C4-2B (cell line): ENCODE data around the gene SRPK1.

Source experiments
- H3K27ac ChIP-seq: fragments of 450-650 bp; 2 replicates; pipeline ENCODE4 v1.5.1; 2017
- CTCF ChIP-seq: fragments of 450-650 bp; conservative IDR thresholded peaks from 2 replicates; pipeline ENCODE4 v1.5.1; 2017; ENCODE audit warnings: mild to moderate bottlenecking
- ZFX ChIP-seq: fragments of 450-650 bp; IDR thresholded peaks from 2 replicates; pipeline ENCODE4 v1.6.1; 2017

Gene SRPK1

DNA sequence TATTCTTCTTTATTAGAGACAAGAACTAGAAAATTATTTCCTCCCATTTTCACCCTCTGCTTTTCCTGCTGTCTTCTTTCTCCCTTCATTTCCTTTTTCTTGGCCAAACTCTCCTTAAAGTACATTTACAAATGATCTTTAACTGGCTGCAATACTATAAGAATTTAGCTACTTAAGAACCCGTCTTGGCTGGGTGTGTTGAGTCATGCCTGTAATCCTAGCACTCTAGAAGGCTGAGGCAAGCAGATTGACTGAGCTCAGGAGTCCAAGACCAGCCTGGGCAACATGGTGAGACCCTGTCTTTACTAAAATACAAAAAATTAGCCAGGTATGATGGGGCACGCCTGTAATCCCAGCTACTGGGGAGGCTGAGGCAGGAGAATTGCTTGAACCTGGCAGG is 39.3 kb upstream of the SRPK1 start:
- H3K27ac ChIP-seq = no peak overlapping the region
- TF ChIP-seq ZFX (no peak), CTCF (no peak)

- TF ChIP-seq ZFX = no peak
- TF ChIP-seq CTCF = peak; percentile 46
- H3K27ac ChIP-seq = no peak overlapping the region
These were observed 35.1 kb upstream of the SRPK1 start for GRCh38 chr6:35955970-35956369.

GRCh38 chr6:35955521-35955920 is 34.6 kb upstream of the SRPK1 start:
- H3K27ac ChIP-seq = no peak overlapping the region
- TF ChIP-seq CTCF (no peak), ZFX (no peak)

DNA sequence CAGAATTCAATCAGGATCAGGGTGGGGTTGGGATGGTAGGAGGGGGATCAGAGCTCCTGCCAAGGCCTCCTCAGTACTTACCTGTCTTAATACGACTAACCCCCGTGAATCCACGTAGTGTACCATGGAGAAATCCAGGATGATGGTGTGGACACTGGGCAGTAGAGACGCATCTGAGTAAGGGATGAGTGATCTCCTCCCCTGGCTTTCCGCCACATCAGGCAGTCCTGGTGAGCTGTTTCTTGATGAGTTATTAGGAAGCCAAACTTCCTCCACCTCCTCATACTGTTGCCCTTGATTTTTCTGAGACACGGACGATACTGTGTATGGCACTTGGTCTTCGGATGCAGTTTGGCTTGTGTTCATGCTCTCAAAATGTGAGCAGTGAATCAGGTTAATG is 34.2 kb upstream of the SRPK1 start:
- TF ChIP-seq ZFX (no peak), CTCF (no peak)
- H3K27ac ChIP-seq = no peak overlapping the region

DNA sequence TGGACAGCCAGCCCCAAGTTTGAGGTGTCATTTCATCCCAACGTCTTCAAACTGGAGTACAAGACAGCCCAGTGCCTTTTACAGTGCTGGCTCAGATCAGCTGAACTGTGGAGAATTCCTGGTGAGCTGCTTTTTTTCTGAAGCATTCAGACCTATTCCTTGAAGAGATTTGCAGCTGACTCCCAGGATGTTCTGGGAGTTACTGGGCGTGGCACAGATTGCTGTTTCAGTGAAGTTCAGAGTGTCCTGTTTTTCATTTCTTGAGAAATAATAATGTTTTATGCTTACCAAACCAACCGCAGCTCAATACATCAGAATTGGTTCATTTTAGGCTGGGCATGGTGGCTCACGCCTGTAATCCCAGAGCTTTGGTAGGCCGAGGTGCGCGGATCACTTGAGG is 33.4 kb upstream of the SRPK1 start:
- H3K27ac ChIP-seq = no peak overlapping the region
- no peak for TF ChIP-seq CTCF
- TF ChIP-seq ZFX = no peak; the same call in 1 of the 2 replicates

DNA sequence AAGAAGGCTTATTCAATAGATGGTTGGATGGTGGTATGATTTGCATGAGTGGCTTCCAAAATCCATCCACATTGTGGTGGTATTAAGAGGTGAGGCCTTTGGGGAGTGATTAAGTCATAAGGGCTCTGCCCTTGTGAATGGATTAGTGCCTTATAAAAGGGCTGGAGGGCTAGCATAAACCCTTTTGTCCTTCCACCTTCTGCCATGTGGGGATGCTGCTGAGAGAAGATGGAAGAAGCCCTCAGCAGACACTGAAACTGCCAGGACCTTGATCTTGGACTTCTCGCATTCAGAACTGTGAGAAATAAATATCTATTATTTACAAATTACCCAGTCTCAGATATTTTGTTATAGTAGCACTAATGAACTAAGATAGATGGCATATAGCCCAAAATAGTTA is 27.8 kb upstream of the SRPK1 start:
- TF ChIP-seq CTCF = peak; percentile 32
- TF ChIP-seq ZFX = no peak
- H3K27ac ChIP-seq = no peak overlapping the region

GRCh38 chr6:35945650-35946025 is 24.7 kb upstream of the SRPK1 start:
- no peak overlapping the region for H3K27ac ChIP-seq
- TF ChIP-seq ZFX (no peak), CTCF (no peak)
